K562 (cell line): ENCODE measurements around the gene QRICH1. TPM values are rescaled to one million over a fixed set of nuclear protein-coding genes. Genes with fewer than 3 reads are reported as not detected.
A peak's percentile ranks its signal among the peaks of the same experiment; 100 is the strongest.

Source experiments
- ATAC-seq: fragments of 200-7000 bp; cut with Tn5 transposase; 3 replicates; pipeline ENCODE4 v1.9.1; 2020; ENCODE audit warnings: moderate library complexity
- BruUV-seq: library from RNA; stranded (reverse); fragments of 400-500 nt; replicated peaks from 2 replicates; lab custom pipeline; 2021; lab: Mats Ljungman, UMichigan
- CTCF ChIA-PET: fragments of 300-600 bp; formaldehyde crosslinking; extraction: SDS; loops from one replicate; lab custom pipeline; 2021; ENCODE audit warnings: low intra/inter-chr PET ratio; lab: Yijun Ruan, JAX
- POLR2A ChIA-PET: fragments of 300-600, 350-650 bp; sonication (Branson Sonifier 250); formaldehyde crosslinking; extraction: SDS; loops from one replicate; lab custom pipeline; 2021; ENCODE audit warnings: antibody characterized with exemption, inconsistent platforms; lab: Yijun Ruan, JAX
- DNase-seq, 4 experiments: peaks; one replicate each; pipeline versions ENCODE4 v3.0.0 to v3.0.0-alpha.2; 2011 to 2018; ENCODE audit warnings: low spot score in 3 of 4, mixed read lengths in 3 of 4; ENCODE audit errors: extremely low read depth in 1 of 4
- FAIRE-seq: peaks from 2 replicates; lab custom pipeline; 2011; peaks lifted over from hg19 to GRCh38; lab: Jason Lieb, UNC
- H2AFZ ChIP-seq: 2 replicates; pipeline ENCODE4 v1.6.0; 2011; ENCODE audit warnings: low read depth, low read length, control low read depth, inconsistent platforms
- H3K27ac ChIP-seq: fragments of 200-600 bp; 3 replicates; pipeline ENCODE4 v1.8.0; 2011; ENCODE audit warnings: low read depth, mild to moderate bottlenecking, control low read depth, inconsistent platforms, low read length, moderate library complexity, mixed read lengths; ENCODE audit errors: extremely low read depth
- H3K27me3 ChIP-seq, 2 experiments: fragments of 300-600 bp in 1 of 2; 2 replicates in 1 of 2; 3 replicates in 1 of 2; pipeline versions ENCODE4 v1.6.0 to v1.8.0; 2011; ENCODE audit warnings: inconsistent platforms in 2 of 2, low read length in 2 of 2, mild to moderate bottlenecking in 1 of 2, mixed read lengths in 1 of 2, moderate library complexity in 1 of 2; ENCODE audit not compliant: control insufficient read depth in 2 of 2, insufficient read depth in 2 of 2
- H3K36me3 ChIP-seq: fragments of 300-600 bp; 3 replicates; pipeline ENCODE4 v1.8.0; 2011; ENCODE audit warnings: mild to moderate bottlenecking, low read length, inconsistent platforms; ENCODE audit not compliant: control insufficient read depth, insufficient read depth
- H3K4me1 ChIP-seq, 2 experiments: fragments of 200-600 bp in 1 of 2; replicated peaks in 1 of 2; 2 replicates in 1 of 2; 3 replicates in 1 of 2; pipeline versions ENCODE4 v1.5.1 to v1.8.0; 2011; ENCODE audit warnings: inconsistent platforms in 2 of 2, low read length in 2 of 2, mild to moderate bottlenecking in 1 of 2, mixed read lengths in 1 of 2, moderate library complexity in 1 of 2; ENCODE audit not compliant: control insufficient read depth in 2 of 2, insufficient read depth in 2 of 2
- H3K4me2 ChIP-seq: 2 replicates; pipeline ENCODE4 v1.6.1; 2011; ENCODE audit warnings: low read length, control low read depth, inconsistent platforms, mixed read lengths; ENCODE audit not compliant: insufficient read depth
- H3K4me3 ChIP-seq: fragments of 200-600 bp; sonication (generic), shearing (Covaris generic); 2 replicates; pipeline ENCODE4 v1.5.1; 2016; ENCODE audit warnings: control low read depth, inconsistent platforms
- H3K79me2 ChIP-seq: fragments of 200-600 bp; 3 replicates; pipeline ENCODE4 v1.8.0; 2011; ENCODE audit warnings: low read length, inconsistent platforms; ENCODE audit not compliant: control insufficient read depth, insufficient read depth
- H3K9ac ChIP-seq, 2 experiments: 2 replicates each; pipeline versions ENCODE4 v1.6.0 to v1.6.1; 2011; ENCODE audit warnings: low read depth in 2 of 2, low read length in 2 of 2, control low read depth in 1 of 2, inconsistent platforms in 1 of 2, mild to moderate bottlenecking in 1 of 2, mixed read lengths in 1 of 2; ENCODE audit not compliant: insufficient read depth in 1 of 2
- H3K9me1 ChIP-seq: one replicate; pipeline ENCODE4 v1.6.0; 2011; ENCODE audit warnings: inconsistent platforms, mild to moderate bottlenecking, low read length, moderate library complexity; ENCODE audit not compliant: control insufficient read depth, insufficient read depth
- H3K9me3 ChIP-seq: replicated peaks from 2 replicates; pipeline ENCODE4 v1.5.1; 2011; ENCODE audit warnings: low read depth, low read length, inconsistent platforms; ENCODE audit not compliant: control insufficient read depth, insufficient read depth
- H4K20me1 ChIP-seq: replicated peaks from 2 replicates; pipeline ENCODE4 v1.6.1; 2011; ENCODE audit warnings: low read length, inconsistent platforms, mixed read lengths; ENCODE audit not compliant: control insufficient read depth, insufficient read depth
- ATF3 ChIP-seq, 2 experiments: fragments of 450-650 bp in 1 of 2; sonication (generic) in 1 of 2; formaldehyde crosslinking in 1 of 2; IDR thresholded peaks in 1 of 2; conservative IDR thresholded peaks in 1 of 2; 2 replicates each; pipeline versions ENCODE4 v1.6.1 to v1.8.1; 2016 to 2023; ENCODE audit warnings: mild to moderate bottlenecking in 2 of 2, moderate library complexity in 2 of 2, inconsistent platforms in 1 of 2, missing genetic modification reagents in 1 of 2
- BDP1 ChIP-seq: IDR thresholded peaks from 3 replicates; pipeline ENCODE4 v1.6.1; 2011; ENCODE audit not compliant: insufficient read length, insufficient read depth
- BRD4 ChIP-seq: fragments of 200-600 bp; sonication (generic); IDR thresholded peaks from 2 replicates; pipeline ENCODE4 v1.6.1; 2017; ENCODE audit warnings: inconsistent platforms
- FOXJ3 ChIP-seq: sonication (generic); formaldehyde crosslinking; IDR thresholded peaks from 2 replicates; pipeline ENCODE4 v1.4.0; 2020; ENCODE audit warnings: mild to moderate bottlenecking, missing genetic modification reagents
- GTF2A2 ChIP-seq: IDR thresholded peaks from 2 replicates; pipeline ENCODE4 v1.6.1; 2016; ENCODE audit warnings: mild to moderate bottlenecking, missing genetic modification characterization, missing compliant biosample characterization
- HDAC3 ChIP-seq: fragments of 450-650 bp; IDR thresholded peaks from 2 replicates; pipeline ENCODE4 v1.6.1; 2018; ENCODE audit warnings: borderline replicate concordance, mild to moderate bottlenecking, moderate library complexity; ENCODE audit not compliant: partially characterized antibody
- HDGF ChIP-seq: fragments of 450-650 bp; IDR thresholded peaks from 2 replicates; pipeline ENCODE4 v1.6.1; 2016
- MCM3 ChIP-seq: fragments of 450-650 bp; IDR thresholded peaks from 2 replicates; pipeline ENCODE4 v1.6.1; 2016
- POLR2AphosphoS2 ChIP-seq: IDR thresholded peaks from 2 replicates; pipeline ENCODE4 v1.6.1; 2012; ENCODE audit warnings: low read length, improper control_type of control experiment
- PTBP1 ChIP-seq: fragments of 200-400 bp; formaldehyde crosslinking; IDR thresholded peaks from 2 replicates; pipeline ENCODE4 v1.6.1; 2017; ENCODE audit warnings: low read depth, low read length
- RFX5 ChIP-seq: IDR thresholded peaks from 2 replicates; pipeline ENCODE4 v1.6.1; 2011; ENCODE audit warnings: low read depth, mild to moderate bottlenecking, improper control_type of control experiment, low read length
- SMAD3 ChIP-seq: fragments of 450-650 bp; formaldehyde crosslinking; conservative IDR thresholded peaks from 2 replicates; pipeline ENCODE4 v1.4.0; 2020; ENCODE audit warnings: mild to moderate bottlenecking
- TEAD4 ChIP-seq, 2 experiments: sonication (generic) in 1 of 2; formaldehyde crosslinking in 1 of 2; IDR thresholded peaks; 2 replicates each; pipeline versions ENCODE4 v1.6.1 to v1.8.0; 2012 to 2022; ENCODE audit warnings: borderline replicate concordance in 1 of 2, inconsistent platforms in 1 of 2, low read length in 1 of 2, mild to moderate bottlenecking in 1 of 2, missing genetic modification reagents in 1 of 2
- ZBTB7A ChIP-seq: IDR thresholded peaks from 2 replicates; pipeline ENCODE4 v1.6.1; 2011; ENCODE audit warnings: low read depth, mild to moderate bottlenecking, low read length, moderate library complexity, borderline replicate concordance; ENCODE audit not compliant: control insufficient read depth
- ZNF277 ChIP-seq: fragments of 250-450 bp; sonication (Bioruptor Pico); IDR thresholded peaks from 2 replicates; pipeline ENCODE4 v1.8.0; 2022; ENCODE audit warnings: inconsistent platforms, mild to moderate bottlenecking, moderate library complexity, borderline replicate concordance
- ZNF384 ChIP-seq: IDR thresholded peaks from 2 replicates; pipeline ENCODE4 v1.6.1; 2012; ENCODE audit warnings: low read depth, low read length, improper control_type of control experiment
- ZNF766 ChIP-seq: fragments of 200-800 bp; sonication (Bioruptor generic); conservative IDR thresholded peaks from 2 replicates; pipeline ENCODE4 v1.6.1; 2016; ENCODE audit warnings: missing genetic modification characterization, missing compliant biosample characterization
- in situ Hi-C: fragments of 300-500 bp; cut with MboI; formaldehyde crosslinking; loops from 4 replicates; pipeline ENCODE4 v1.15.0; 2018; ENCODE audit warnings: inconsistent platforms, mixed read lengths
- intact Hi-C: fragments of 100-400 bp; cut with micrococcal nuclease; formaldehyde crosslinking; loops from 2 replicates; pipeline ENCODE4 v1.14.2; 2022
- polyA plus RNA-seq, 8 experiments: library from polyadenylated mRNA; depleted of rRNA in 4 of 8; stranded (reverse) in 5 of 8; unstranded in 3 of 8; fragments of >200 nt; fragmentation: Nextera tagmentation in 2 of 8; fragmentation: Illumina TruSeq in 1 of 8; extraction: Ambion mirVana in 2 of 8; extraction: Trizol in 1 of 8; gene quantifications; 2 replicates each; pipeline versions ENCODE4 v1.2.1 to v1.2.3, GENCODE V29; 2011 to 2014; ENCODE audit warnings: inconsistent platforms in 1 of 8, missing spikeins in 1 of 8
- total RNA-seq, 7 experiments: library from RNA; depleted of rRNA in 6 of 7; stranded (reverse); fragments of >200 nt in 6 of 7; fragmentation: Illumina TruSeq in 2 of 7; extraction: Trizol in 2 of 7; gene quantifications; 2 replicates each; pipeline versions ENCODE4 v1.2.1 to v1.2.3, GENCODE V29; 2011 to 2021; ENCODE audit warnings: low replicate concordance in 1 of 7
- TF ChIP-seq, protein P1 (sequence below): fragments of 450-650 bp; formaldehyde crosslinking; IDR thresholded peaks from 2 replicates; pipeline ENCODE4 v1.4.0; 2020; ENCODE audit warnings: mild to moderate bottlenecking, moderate library complexity

QRICH1 gene
- total and polyA plus RNA-seq, 9 of the 15 experiments (the other 6 are each of a cell fraction or from before 2014, with no cell fraction given): 20.1 to 99.2 (median 56.7) TPM

DNA sequence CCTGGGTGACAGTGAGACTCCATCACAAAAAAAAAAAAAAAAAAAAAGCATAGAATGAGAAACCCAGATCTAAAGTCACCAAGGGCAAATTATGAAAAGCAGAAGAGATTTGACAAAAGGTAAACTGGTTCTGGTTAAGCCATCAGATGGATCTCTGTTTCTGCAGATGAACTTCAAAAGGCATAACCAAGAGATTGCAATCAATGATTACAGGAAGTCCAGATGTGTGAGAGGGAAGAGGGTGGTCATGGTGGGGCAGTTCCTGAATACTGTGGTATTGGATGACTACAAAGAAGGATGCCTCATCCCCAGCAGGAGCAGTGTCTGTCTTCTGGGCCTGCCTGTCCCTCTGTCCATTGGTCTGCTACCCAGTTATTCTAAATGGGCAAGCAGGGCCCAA is 100.0 kb downstream of the QRICH1 start:
- ChIA-PET CTCF (no interaction called here), POLR2A (interaction anchor here (0.7 kb wide), 1 partner anchor 14 kb away, joined by 4 read pairs; no protein-coding TSS in a partner anchor)
- H3K9me1 ChIP-seq: no peaks in the 10 kb centered on the region
- no peaks in the 10 kb centered on the region for H3K79me2 ChIP-seq
- H3K4me1 ChIP-seq: peaks cover 9 to 26% of the 10 kb centered on the region in 2 experiments
- no peak for DNase-seq
- no peaks in the 10 kb centered on the region for H3K36me3 ChIP-seq
- no peak overlapping the region for H3K4me3 ChIP-seq
- H3K9ac ChIP-seq: no peak overlapping the region
- intact Hi-C loops: no loop called here
- H3K9me3 ChIP-seq: no peaks in the 10 kb centered on the region
- TF ChIP-seq HDGF (no peak), TEAD4 (IDR thresholded peaks at IDR 0.05; ENCODE audit: low read length) (no peak), TEAD4 (CRISPR knock-in tag; IDR thresholded peaks at IDR 0.05; ENCODE audit: borderline replicate concordance) (no peak), BDP1 (no peak), MCM3 (no peak), SMAD3 (CRISPR knock-in tag) (no peak), BRD4 (no peak), ZNF384 (no peak), ZBTB7A (no peak), ATF3 (IDR thresholded peaks at IDR 0.05) (no peak), ATF3 (CRISPR knock-in tag; conservative IDR thresholded peaks at IDR 0.05) (no peak), PTBP1 (no peak), RFX5 (no peak), FOXJ3 (CRISPR knock-in tag) (no peak), ZNF277 (CRISPR knock-in tag) (no peak), POLR2AphosphoS2 (no peak), HDAC3 (no peak), GTF2A2 (tag) (no peak), ZNF766 (CRISPR knock-in tag) (no peak)
- TF ChIP-seq, protein P1, sequence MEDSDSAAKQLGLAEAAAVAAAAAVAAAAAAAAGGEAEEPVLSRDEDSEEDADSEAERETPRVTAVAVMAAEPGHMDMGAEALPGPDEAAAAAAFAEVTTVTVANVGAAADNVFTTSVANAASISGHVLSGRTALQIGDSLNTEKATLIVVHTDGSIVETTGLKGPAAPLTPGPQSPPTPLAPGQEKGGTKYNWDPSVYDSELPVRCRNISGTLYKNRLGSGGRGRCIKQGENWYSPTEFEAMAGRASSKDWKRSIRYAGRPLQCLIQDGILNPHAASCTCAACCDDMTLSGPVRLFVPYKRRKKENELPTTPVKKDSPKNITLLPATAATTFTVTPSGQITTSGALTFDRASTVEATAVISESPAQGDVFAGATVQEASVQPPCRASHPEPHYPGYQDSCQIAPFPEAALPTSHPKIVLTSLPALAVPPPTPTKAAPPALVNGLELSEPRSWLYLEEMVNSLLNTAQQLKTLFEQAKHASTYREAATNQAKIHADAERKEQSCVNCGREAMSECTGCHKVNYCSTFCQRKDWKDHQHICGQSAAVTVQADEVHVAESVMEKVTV: no peak
- no peak overlapping the region for H2AFZ ChIP-seq
- no peak for ATAC-seq
- no peaks in the 10 kb centered on the region for H4K20me1 ChIP-seq
- peak; percentile 51 for FAIRE-seq
- H3K27ac ChIP-seq: no peak overlapping the region
- no peak overlapping the region for H3K4me2 ChIP-seq
- no peaks in the 10 kb centered on the region for H3K27me3 ChIP-seq
- in situ Hi-C loops: no loop called here
- no TSS peak for BruUV-seq
